ENCODE results near the gene GSG1.

DNA sequence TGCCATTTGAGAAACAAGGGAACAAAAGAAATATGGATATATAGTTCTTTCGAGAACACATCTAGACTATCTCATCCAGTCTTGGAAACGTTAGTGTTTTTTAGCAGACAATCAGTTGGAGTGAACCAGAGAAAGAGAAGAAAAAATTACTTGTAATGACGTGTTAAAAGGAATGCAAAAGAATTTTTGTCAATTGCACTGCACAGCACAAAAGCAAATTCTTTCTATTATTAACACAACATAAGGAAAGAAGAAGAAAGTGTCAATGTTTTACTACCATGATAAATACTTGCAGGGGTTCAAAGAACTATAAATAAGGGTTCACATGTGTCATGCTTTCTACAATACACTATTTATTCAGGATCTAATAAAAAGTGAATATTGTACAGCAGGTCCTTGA lies 27.5 kb upstream of the GSG1 start:
- TF ChIP-seq, protein P1, sequence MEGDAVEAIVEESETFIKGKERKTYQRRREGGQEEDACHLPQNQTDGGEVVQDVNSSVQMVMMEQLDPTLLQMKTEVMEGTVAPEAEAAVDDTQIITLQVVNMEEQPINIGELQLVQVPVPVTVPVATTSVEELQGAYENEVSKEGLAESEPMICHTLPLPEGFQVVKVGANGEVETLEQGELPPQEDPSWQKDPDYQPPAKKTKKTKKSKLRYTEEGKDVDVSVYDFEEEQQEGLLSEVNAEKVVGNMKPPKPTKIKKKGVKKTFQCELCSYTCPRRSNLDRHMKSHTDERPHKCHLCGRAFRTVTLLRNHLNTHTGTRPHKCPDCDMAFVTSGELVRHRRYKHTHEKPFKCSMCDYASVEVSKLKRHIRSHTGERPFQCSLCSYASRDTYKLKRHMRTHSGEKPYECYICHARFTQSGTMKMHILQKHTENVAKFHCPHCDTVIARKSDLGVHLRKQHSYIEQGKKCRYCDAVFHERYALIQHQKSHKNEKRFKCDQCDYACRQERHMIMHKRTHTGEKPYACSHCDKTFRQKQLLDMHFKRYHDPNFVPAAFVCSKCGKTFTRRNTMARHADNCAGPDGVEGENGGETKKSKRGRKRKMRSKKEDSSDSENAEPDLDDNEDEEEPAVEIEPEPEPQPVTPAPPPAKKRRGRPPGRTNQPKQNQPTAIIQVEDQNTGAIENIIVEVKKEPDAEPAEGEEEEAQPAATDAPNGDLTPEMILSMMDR (IDR thresholded peaks at IDR 0.05): no peak
- TF ChIP-seq POLR2A (IDR thresholded peaks at IDR 0.05): no peak
- TF ChIP-seq POLR2AphosphoS5 (IDR thresholded peaks at IDR 0.05): no peak
- no peak for TF ChIP-seq EP300 (IDR thresholded peaks at IDR 0.05)

All from sigmoid colon (tissue), 4 donors.